Measurements from ENCODE around the gene RPS6KA5. TPM values are rescaled to one million over a fixed set of nuclear protein-coding genes. Genes with fewer than 3 reads are reported as not detected.
A peak's percentile ranks its signal among the peaks of the same experiment; 100 is the strongest.

RPS6KA5 gene
- total RNA-seq, 2 experiments from 2014 or later, result 28.0 to 29.8 TPM

- Histone ChIP-seq H3K9me3 (ENCODE audit: control insufficient read depth in 1 of 2, insufficient read depth in 1 of 2, low read length in 2 of 2) (no peaks in the 10 kb centered on the region), H3K4me1 (ENCODE audit: insufficient read depth, low read length) (peaks cover 76% of the 10 kb centered on the region), H3K27me3 (ENCODE audit: control insufficient read depth in 1 of 2, insufficient read depth in 2 of 2, low read length in 2 of 2) (no peaks in the 10 kb centered on the region), H3K36me3 (ENCODE audit: insufficient read depth, low read length) (no peaks in the 10 kb centered on the region), H3K4me3 (ENCODE audit: low read length) (peak overlapping the region; percentile 30), H3K27ac (ENCODE audit: low read depth in 1 of 2, low read length in 2 of 2) (peak overlapping the region; percentile 46 to 58)
- Mint-ChIP-seq H3K9me3 (no peaks in the 10 kb centered on the region), H3K27me3 (no peaks in the 10 kb centered on the region), H3K36me3 (ENCODE audit: low read depth) (no peaks in the 10 kb centered on the region), H3K4me1 (ENCODE audit: low read depth) (peaks cover 68% of the 10 kb centered on the region), H3K27ac (peak overlapping the region; percentile 80), H3K4me3 (peak overlapping the region; percentile 64)
- ChIA-PET POLR2A (interaction anchor here (0.6 to 7.1 kb wide), 6 partner anchors 15 to 1491 kb away, joined by 3 to 181 read pairs (median 4); partner anchors contain the start of gene DGLUCY), CTCF (interaction anchor here (0.6 kb wide), 1 partner anchor 48 kb away, joined by 3 read pairs; no protein-coding TSS in a partner anchor)
- DNase-seq (peak in 5 of 14 experiments; percentile 14 to 87 (median 73)), ATAC-seq (ENCODE audit: poor library complexity) (no peak)
- no peak for TF ChIP-seq CTCF (IDR thresholded peaks at IDR 0.05)
- intact Hi-C loops (cut with DNase I, micrococcal nuclease), result loop anchor here in 1 of 2 experiments (5.0 to 10.0 kb wide), 3 partner anchors 182 to 349 kb away; partner anchors contain the start of gene GPR68
Measured at GRCh38 chr14:91063119-91063518, 2.7 kb upstream of the RPS6KA5 start.

- H3K27ac Mint-ChIP-seq, result peak overlapping the region; percentile 80
- Histone ChIP-seq H3K27ac (ENCODE audit: low read depth in 1 of 2, low read length in 2 of 2) (peak overlapping the region; percentile 58 to 59), H3K4me3 (ENCODE audit: low read length) (peak overlapping the region; percentile 30), H3K4me1 (ENCODE audit: insufficient read depth, low read length) (peaks cover 70% of the 10 kb centered on the region), H3K27me3 (ENCODE audit: control insufficient read depth in 1 of 2, insufficient read depth in 2 of 2, low read length in 2 of 2) (no peaks in the 10 kb centered on the region), H3K36me3 (ENCODE audit: insufficient read depth, low read length) (no peaks in the 10 kb centered on the region), H3K9me3 (ENCODE audit: control insufficient read depth in 1 of 2, insufficient read depth in 1 of 2, low read length in 2 of 2) (no peaks in the 10 kb centered on the region)
- H3K36me3 Mint-ChIP-seq (ENCODE audit: low read depth), result no peaks in the 10 kb centered on the region
- ChIA-PET POLR2A (interaction anchor here (0.6 to 7.1 kb wide), 6 partner anchors 16 to 1492 kb away, joined by 3 to 181 read pairs (median 4); partner anchors contain the start of gene DGLUCY), CTCF (interaction anchor here (0.6 kb wide), 1 partner anchor 48 kb away, joined by 3 read pairs; no protein-coding TSS in a partner anchor)
- no peaks in the 10 kb centered on the region for H3K9me3 Mint-ChIP-seq
- no peak for TF ChIP-seq CTCF (IDR thresholded peaks at IDR 0.05)
- intact Hi-C loops (cut with DNase I, micrococcal nuclease), result loop anchor here in 1 of 2 experiments (5.0 to 10.0 kb wide), 3 partner anchors 182 to 350 kb away; partner anchors contain the start of gene GPR68
- no peak for ATAC-seq (ENCODE audit: poor library complexity)
- H3K4me1 Mint-ChIP-seq (ENCODE audit: low read depth), result peaks cover 68% of the 10 kb centered on the region
- DNase-seq, result peak in 1 of 14 experiments; percentile 15
- H3K4me3 Mint-ChIP-seq, result peak overlapping the region; percentile 64
- no peaks in the 10 kb centered on the region for H3K27me3 Mint-ChIP-seq
Measured at GRCh38 chr14:91062600-91062999, 2.2 kb upstream of the RPS6KA5 start.

GRCh38 chr14:91061056-91061887 is 831 bp upstream of the RPS6KA5 start:
- H3K4me3 ChIP-seq (ENCODE audit: low read length), result peak overlapping the region; percentile 53
- Mint-ChIP-seq H3K36me3 (ENCODE audit: low read depth) (no peaks in the 10 kb centered on the region), H3K9me3 (no peaks in the 10 kb centered on the region), H3K27ac (no peak overlapping the region), H3K4me3 (no peak overlapping the region), H3K27me3 (no peaks in the 10 kb centered on the region), H3K4me1 (ENCODE audit: low read depth) (peaks cover 62% of the 10 kb centered on the region)
- H3K4me1 ChIP-seq (ENCODE audit: insufficient read depth, low read length), result peaks cover 57% of the 10 kb centered on the region
- TF ChIP-seq CTCF (IDR thresholded peaks at IDR 0.05), result no peak
- H3K27me3 ChIP-seq (ENCODE audit: control insufficient read depth in 1 of 2, insufficient read depth in 2 of 2, low read length in 2 of 2), result no peaks in the 10 kb centered on the region
- peak in 2 of 14 experiments; percentile 24 to 32 for DNase-seq
- no peak for ATAC-seq (ENCODE audit: poor library complexity)
- peak overlapping the region; percentile 70 to 77 for H3K27ac ChIP-seq (ENCODE audit: low read depth in 1 of 2, low read length in 2 of 2)
- ChIA-PET CTCF (interaction anchor here (1.2 to 2.0 kb wide), 4 partner anchors 10 to 158 kb away, joined by 3 to 9 read pairs (median 4); no protein-coding TSS in a partner anchor), POLR2A (interaction anchor here (0.7 to 7.1 kb wide), 32 partner anchors 8 to 678 kb away, joined by 3 to 181 read pairs (median 4); partner anchors contain the start of genes CCDC88C, DGLUCY, GPR68 and PPP4R3A)
- H3K9me3 ChIP-seq (ENCODE audit: control insufficient read depth in 1 of 2, insufficient read depth in 1 of 2, low read length in 2 of 2), result no peaks in the 10 kb centered on the region
- H3K36me3 ChIP-seq (ENCODE audit: insufficient read depth, low read length), result no peaks in the 10 kb centered on the region
- intact Hi-C loops (cut with DNase I, micrococcal nuclease), result loop anchor here (1.0 to 10.0 kb wide), 6 partner anchors 17 to 351 kb away; partner anchors contain the start of genes DGLUCY (in 1 of the 2) and GPR68 (in 1 of the 2)
